Kidney (tissue), 14 donors: ENCODE results near the gene CRIP1. TPM values are rescaled to one million over a fixed set of nuclear protein-coding genes. Genes with fewer than 3 reads are reported as not detected.

Experiments
- DNase-seq, 5 donors: peaks; one replicate each; pipeline ENCODE4 v3.0.0-alpha.2; 2013 to 2020
- FAIRE-seq: peaks from 2 replicates; lab custom pipeline; 2012; peaks lifted over from hg19 to GRCh38; lab: Jason Lieb, UNC
- H3K27ac ChIP-seq, 2 donors: one replicate each; pipeline ENCODE4 v1.7.0; 2013; ENCODE audit warnings: low read depth in 2 of 2, low read length in 2 of 2, inconsistent platforms in 1 of 2
- H3K27me3 ChIP-seq: one replicate; pipeline ENCODE4 v1.7.1; 2013; ENCODE audit warnings: low read length, inconsistent platforms; ENCODE audit not compliant: control insufficient read depth, insufficient read depth
- H3K36me3 ChIP-seq, 3 donors: one replicate each; pipeline versions ENCODE4 v1.7.0 to v1.7.1; 2013; ENCODE audit warnings: low read length in 3 of 3, control low read depth in 1 of 3, inconsistent platforms in 1 of 3; ENCODE audit not compliant: insufficient read depth in 3 of 3, control insufficient read depth in 2 of 3
- H3K4me1 ChIP-seq, 3 donors: one replicate each; pipeline versions ENCODE4 v1.7.0 to v1.7.1; 2013; ENCODE audit warnings: low read length in 3 of 3, inconsistent platforms in 1 of 3, low read depth in 1 of 3; ENCODE audit not compliant: control insufficient read depth in 2 of 3, insufficient read depth in 2 of 3
- H3K4me3 ChIP-seq, 3 donors: one replicate each; pipeline versions ENCODE4 v1.7.0 to v1.8.1; 2013; ENCODE audit warnings: low read length in 3 of 3, control low read depth in 1 of 3, inconsistent platforms in 1 of 3
- H3K9ac ChIP-seq, 3 donors: one replicate each; pipeline versions ENCODE4 v1.7.0 to v1.7.1; 2013; ENCODE audit warnings: low read length in 3 of 3, control low read depth in 1 of 3, inconsistent platforms in 1 of 3
- H3K9me3 ChIP-seq, 3 donors: one replicate each; pipeline versions ENCODE4 v1.7.0 to v1.7.1; 2013; ENCODE audit warnings: low read length in 3 of 3, control low read depth in 1 of 3, inconsistent platforms in 1 of 3; ENCODE audit not compliant: control insufficient read depth in 2 of 3, insufficient read depth in 1 of 3
- CTCF ChIP-seq: IDR thresholded peaks from 3 replicates; pipeline ENCODE4 v1.5.1; 2012; ENCODE audit warnings: mild to moderate bottlenecking, moderate library complexity, borderline replicate concordance; ENCODE audit not compliant: insufficient read depth; ENCODE audit errors: extremely low read depth
- intact Hi-C: fragments of 100-400 bp; cut with DNase I; formaldehyde crosslinking; loops from one replicate; pipeline ENCODE4 v1.11.1; 2022
- polyA plus RNA-seq: library from polyadenylated mRNA; stranded (reverse); fragments of 350-450 nt; fragmentation: Illumina TruSeq; extraction: RNeasy Lipid Tissue Mini Kit (QIAGEN cat#74804); gene quantifications from one replicate; pipeline ENCODE4 v1.2.3, GENCODE V29; 2014; ENCODE audit warnings: low read depth, low replicate concordance; ENCODE audit not compliant: insufficient read depth
- total RNA-seq: library from RNA; stranded (reverse); fragmentation: NEBNext Ultra II Directional; extraction: Animal tissue kit (Norgen Biotek cat#: 25700); gene quantifications from one replicate; pipeline ENCODE4 v1.2.1, GENCODE V29; 2021
- donor health status: control.
- donor health status: control.
- donor health status: control.
- donor health status: control.
- donor health status: control.
- donor health status: DM: yes; HTN: yes; CAD: no.
- donor health status: Normal renal cell carcinoma (clear cell type).

The CRIP1 gene
- total and polyA plus RNA-seq, 2 donors from 2014 or later = 272 to 381 TPM

GRCh38 chr14:105496831-105497591, 10.3 kb downstream of the CRIP1 start:
- FAIRE-seq (no peak), DNase-seq (peak in 1 of 5 donors; percentile 69)
- TF ChIP-seq CTCF = no peak
- intact Hi-C loops = no loop called here
- Histone ChIP-seq H3K27ac (no peak overlapping the region), H3K36me3 (no peaks in the 10 kb centered on the region), H3K9ac (no peak overlapping the region), H3K27me3 (no peaks in the 10 kb centered on the region), H3K4me3 (no peak overlapping the region), H3K9me3 (no peaks in the 10 kb centered on the region), H3K4me1 (no peaks in the 10 kb centered on the region)

GRCh38 chr14:105497671-105498429, 11.2 kb downstream of the CRIP1 start:
- DNase-seq (peak in 4 of 5 donors; percentile 14 to 77 (median 41)), FAIRE-seq (no peak)
- H3K4me3 ChIP-seq = no peak overlapping the region
- intact Hi-C loops = no loop called here
- no peak overlapping the region for H3K27ac ChIP-seq
- H3K27me3 ChIP-seq = no peaks in the 10 kb centered on the region
- no peak for TF ChIP-seq CTCF
- H3K9ac ChIP-seq = no peak overlapping the region
- H3K9me3 ChIP-seq = no peaks in the 10 kb centered on the region
- H3K36me3 ChIP-seq = no peaks in the 10 kb centered on the region
- no peaks in the 10 kb centered on the region for H3K4me1 ChIP-seq

GRCh38 chr14:105498430-105499255, 12.0 kb downstream of the CRIP1 start:
- no peak for FAIRE-seq
- TF ChIP-seq CTCF = no peak
- Histone ChIP-seq H3K4me3 (no peak overlapping the region), H3K4me1 (no peaks in the 10 kb centered on the region), H3K9me3 (no peaks in the 10 kb centered on the region), H3K27me3 (no peaks in the 10 kb centered on the region), H3K9ac (no peak overlapping the region), H3K36me3 (no peaks in the 10 kb centered on the region), H3K27ac (no peak overlapping the region)
- peak in 1 of 5 donors; percentile 70 for DNase-seq
- intact Hi-C loops = no loop called here
